Progenitor cell of endocrine pancreas (in vitro differentiated cells): ENCODE data around the gene DOCK8. TPM values are rescaled to one million over a fixed set of nuclear protein-coding genes. Genes with fewer than 3 reads are reported as not detected.

ENCODE experiments used
- DNase-seq: peaks from one replicate; pipeline ENCODE4 v3.0.0; 2021; ENCODE audit warnings: low spot score; ENCODE audit not compliant: unreplicated experiment
- H3K27ac Mint-ChIP-seq: 2 replicates; pipeline ENCODE4 v1.8.0; 2021; ENCODE audit warnings: mild to moderate bottlenecking, moderate library complexity, mixed read lengths
- H3K27me3 Mint-ChIP-seq: 2 replicates; pipeline ENCODE4 v1.8.0; 2021; ENCODE audit warnings: mixed read lengths
- H3K36me3 Mint-ChIP-seq: 2 replicates; pipeline ENCODE4 v1.8.0; 2022; ENCODE audit warnings: mixed read lengths; ENCODE audit not compliant: insufficient read depth
- H3K4me1 Mint-ChIP-seq: 2 replicates; pipeline ENCODE4 v1.8.0; 2021; ENCODE audit warnings: low read depth, mixed read lengths
- H3K4me3 Mint-ChIP-seq: 2 replicates; pipeline ENCODE4 v1.8.0; 2021; ENCODE audit warnings: low read depth, mild to moderate bottlenecking, moderate library complexity, mixed read lengths
- H3K9me3 Mint-ChIP-seq: 2 replicates; pipeline ENCODE4 v1.8.0; 2021; ENCODE audit warnings: low read depth, mixed read lengths
- total RNA-seq: library from RNA; stranded (reverse); gene quantifications from 2 replicates; pipeline ENCODE4 v1.2.1, GENCODE V29; 2021
- TF ChIP-seq, protein P1 (sequence below): fragments of 200-600 bp; sonication (generic); IDR thresholded peaks from one replicate; pipeline ENCODE4 v1.5.0; 2021; ENCODE audit warnings: antibody characterized with exemption, mild to moderate bottlenecking; ENCODE audit not compliant: unreplicated experiment

DOCK8 gene
- total RNA-seq, 1 donor from 2014 or later: 8.3 TPM

DNA sequence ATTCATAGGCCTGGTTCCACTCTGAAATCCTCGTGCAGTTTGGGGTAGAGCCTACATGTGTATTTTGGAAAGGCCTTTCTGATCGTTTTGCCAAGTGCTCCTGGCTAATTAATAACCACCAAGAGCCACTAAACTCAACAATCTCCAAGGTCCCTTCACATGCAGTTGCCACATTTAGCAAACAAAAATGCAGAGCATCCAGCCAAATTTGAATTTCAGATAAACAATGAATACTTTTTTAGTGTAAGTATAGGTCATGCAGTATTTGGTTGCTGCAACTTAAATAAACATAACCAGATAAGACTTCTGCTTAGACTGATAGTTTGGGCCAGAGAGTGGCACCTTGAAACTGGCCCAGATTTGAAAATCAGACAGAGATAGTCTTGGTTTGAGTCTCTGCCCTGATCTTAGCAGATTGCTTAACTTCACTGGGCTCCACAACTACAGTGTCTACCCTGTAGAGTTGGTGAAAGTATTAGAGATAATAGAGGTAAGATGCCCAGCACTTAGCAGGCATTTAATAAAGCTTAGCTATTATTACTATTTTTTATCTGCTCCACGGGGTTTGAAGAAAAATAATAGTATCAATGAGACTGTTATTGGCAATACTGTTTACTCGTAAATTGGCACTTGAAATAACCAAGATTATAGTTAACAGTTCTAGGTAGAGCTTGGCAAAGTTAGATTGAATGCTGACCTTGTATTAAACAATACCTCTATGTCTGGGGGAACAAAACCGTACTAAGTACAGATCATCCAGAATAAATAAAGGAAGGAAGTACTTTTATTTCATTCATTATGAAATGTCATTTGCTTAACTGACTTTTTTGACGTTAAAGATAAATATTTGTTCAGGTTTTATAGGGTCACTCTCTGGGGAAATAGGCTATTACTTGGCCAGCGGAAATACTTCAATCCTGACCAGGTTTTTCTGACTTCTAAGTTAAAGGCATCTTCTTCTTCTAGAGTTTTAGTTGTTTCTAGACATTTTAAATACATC lies 274.8 kb downstream of the DOCK8 start:
- peaks cover 4% of the 10 kb centered on the region for H3K36me3 Mint-ChIP-seq
- H3K27me3 Mint-ChIP-seq: no peaks in the 10 kb centered on the region
- DNase-seq: no peak
- H3K4me3 Mint-ChIP-seq: no peak overlapping the region
- no peak overlapping the region for H3K27ac Mint-ChIP-seq
- TF ChIP-seq, protein P1, sequence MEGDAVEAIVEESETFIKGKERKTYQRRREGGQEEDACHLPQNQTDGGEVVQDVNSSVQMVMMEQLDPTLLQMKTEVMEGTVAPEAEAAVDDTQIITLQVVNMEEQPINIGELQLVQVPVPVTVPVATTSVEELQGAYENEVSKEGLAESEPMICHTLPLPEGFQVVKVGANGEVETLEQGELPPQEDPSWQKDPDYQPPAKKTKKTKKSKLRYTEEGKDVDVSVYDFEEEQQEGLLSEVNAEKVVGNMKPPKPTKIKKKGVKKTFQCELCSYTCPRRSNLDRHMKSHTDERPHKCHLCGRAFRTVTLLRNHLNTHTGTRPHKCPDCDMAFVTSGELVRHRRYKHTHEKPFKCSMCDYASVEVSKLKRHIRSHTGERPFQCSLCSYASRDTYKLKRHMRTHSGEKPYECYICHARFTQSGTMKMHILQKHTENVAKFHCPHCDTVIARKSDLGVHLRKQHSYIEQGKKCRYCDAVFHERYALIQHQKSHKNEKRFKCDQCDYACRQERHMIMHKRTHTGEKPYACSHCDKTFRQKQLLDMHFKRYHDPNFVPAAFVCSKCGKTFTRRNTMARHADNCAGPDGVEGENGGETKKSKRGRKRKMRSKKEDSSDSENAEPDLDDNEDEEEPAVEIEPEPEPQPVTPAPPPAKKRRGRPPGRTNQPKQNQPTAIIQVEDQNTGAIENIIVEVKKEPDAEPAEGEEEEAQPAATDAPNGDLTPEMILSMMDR: no peak
- H3K9me3 Mint-ChIP-seq: peaks cover 2% of the 10 kb centered on the region
- H3K4me1 Mint-ChIP-seq: peaks cover 26% of the 10 kb centered on the region

DNA sequence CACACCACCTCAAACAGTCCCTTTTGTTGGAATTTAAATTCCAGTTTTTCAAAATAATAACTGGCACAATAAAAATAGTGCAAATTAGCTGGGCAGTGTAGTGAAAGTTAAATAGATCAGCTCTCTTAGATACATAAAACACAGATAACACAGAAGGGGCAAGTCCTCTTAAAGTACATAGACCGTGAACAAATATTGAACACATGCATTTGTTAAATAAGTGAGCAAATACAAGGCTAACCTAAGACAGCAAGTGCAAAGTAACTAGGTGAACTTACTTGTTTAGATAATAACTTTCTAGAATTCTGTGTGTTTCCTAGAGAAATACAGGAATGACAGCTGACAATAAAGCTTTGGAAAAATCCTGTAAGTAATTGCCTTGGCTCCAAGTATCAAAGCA lies 280.1 kb downstream of the DOCK8 start:
- TF ChIP-seq, protein P1: no peak
- H3K4me1 Mint-ChIP-seq: peaks cover 22% of the 10 kb centered on the region
- H3K36me3 Mint-ChIP-seq: no peaks in the 10 kb centered on the region
- H3K9me3 Mint-ChIP-seq: no peaks in the 10 kb centered on the region
- DNase-seq: no peak
- peak overlapping the region; percentile 84 for H3K27ac Mint-ChIP-seq
- H3K27me3 Mint-ChIP-seq: no peaks in the 10 kb centered on the region
- H3K4me3 Mint-ChIP-seq: no peak overlapping the region

DNA sequence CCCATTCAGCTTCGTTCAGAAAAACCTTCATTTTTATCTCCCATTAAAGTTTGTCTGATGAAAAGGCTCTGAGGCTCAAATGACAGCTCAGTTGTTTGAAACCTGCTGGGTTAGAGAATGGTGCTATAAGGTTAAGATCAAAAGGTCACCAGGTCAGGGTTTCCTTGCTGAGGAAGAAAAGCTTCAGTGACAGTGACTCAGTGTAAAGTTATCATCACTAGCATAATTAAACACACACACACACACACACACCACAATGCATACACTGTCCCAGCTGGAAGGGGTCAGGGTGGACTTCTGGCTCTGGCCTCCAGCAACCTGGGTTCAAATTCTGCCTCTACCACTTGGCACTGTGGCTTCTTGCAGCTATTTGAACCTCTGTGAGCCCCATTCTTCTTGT lies 281.1 kb downstream of the DOCK8 start:
- no peaks in the 10 kb centered on the region for H3K36me3 Mint-ChIP-seq
- no peak for DNase-seq
- H3K27ac Mint-ChIP-seq: peak overlapping the region; percentile 35
- TF ChIP-seq, protein P1: no peak
- peaks cover 19% of the 10 kb centered on the region for H3K4me1 Mint-ChIP-seq
- no peaks in the 10 kb centered on the region for H3K27me3 Mint-ChIP-seq
- no peaks in the 10 kb centered on the region for H3K9me3 Mint-ChIP-seq
- no peak overlapping the region for H3K4me3 Mint-ChIP-seq

DNA sequence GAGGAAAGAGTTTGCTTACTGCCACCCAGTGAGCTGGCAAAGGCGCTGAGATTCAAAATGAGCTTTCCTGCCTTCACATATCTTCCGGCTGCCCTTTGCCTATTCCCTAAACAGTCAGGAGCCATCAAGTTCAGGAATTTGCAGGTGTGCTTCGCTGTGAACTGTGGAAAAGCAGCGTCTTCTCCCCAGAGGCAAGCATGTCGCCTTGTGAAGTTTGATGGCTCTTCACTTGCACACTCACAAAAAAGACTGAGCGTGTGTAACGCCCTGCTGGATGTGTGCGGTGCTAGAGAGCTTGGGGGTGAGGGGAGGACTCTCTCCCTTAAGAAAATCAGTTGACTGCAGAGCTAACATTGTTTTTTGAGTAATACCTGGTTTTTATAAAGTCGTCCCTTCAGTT lies 288.7 kb downstream of the DOCK8 start:
- Mint-ChIP-seq H3K4me3 (peak overlapping the region; percentile 82), H3K9me3 (no peaks in the 10 kb centered on the region), H3K27me3 (peaks cover 4% of the 10 kb centered on the region), H3K27ac (peak overlapping the region; percentile 96), H3K4me1 (peaks cover 18% of the 10 kb centered on the region), H3K36me3 (peaks cover 3% of the 10 kb centered on the region)
- TF ChIP-seq, protein P1: no peak
- DNase-seq: no peak

DNA sequence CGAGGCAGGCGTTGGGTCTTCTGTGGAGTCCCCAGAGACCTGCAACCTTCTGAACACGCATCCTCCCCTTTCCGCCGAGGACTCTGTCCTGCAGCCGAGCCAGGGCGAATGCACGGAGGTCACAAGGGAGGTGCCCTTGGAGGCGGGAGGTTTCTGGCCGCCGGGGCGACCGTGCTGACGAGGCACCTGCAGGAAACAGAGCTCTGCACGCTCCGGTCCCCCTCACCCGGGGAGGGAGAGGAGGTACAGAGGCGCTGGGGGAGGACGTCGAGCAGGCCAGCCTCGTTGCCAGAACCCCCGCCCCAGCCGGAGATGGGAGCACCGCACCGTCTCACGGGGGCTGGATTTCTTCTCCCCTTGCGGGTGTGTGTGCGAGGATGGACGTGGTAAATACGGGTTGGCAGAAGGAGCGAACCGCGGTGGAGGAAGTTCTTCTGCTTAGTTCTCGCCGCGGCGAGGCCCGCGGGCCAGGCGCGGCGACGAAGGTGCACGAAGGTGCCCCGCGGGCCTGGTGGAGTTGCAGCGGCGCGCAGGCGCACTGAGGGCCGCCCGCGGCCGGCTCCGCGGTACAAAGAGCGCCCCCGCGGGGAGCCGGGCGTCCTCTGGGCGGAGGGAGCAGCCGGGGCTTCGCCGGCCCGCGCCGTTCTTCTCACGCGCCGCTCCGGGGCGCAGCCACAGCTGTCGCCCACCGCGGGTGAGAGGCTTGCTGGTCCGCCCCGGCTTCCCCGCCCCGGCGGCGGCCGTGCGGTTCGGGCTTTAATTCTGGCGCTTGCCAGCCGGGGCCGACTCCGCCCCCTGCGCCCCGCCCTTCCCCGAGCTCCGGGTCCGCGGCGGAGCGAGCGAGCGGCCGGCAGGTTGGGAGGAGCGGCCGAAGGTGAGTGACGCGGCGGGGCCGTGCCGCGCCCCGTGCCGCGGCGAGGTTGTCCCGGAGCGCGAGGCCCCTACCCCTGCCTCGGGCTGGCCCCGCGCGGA lies 289.5 kb downstream of the DOCK8 start, which contains the start of gene KANK1:
KANK1 (plus strand) TSS at position 815 of the 972 bp plus-strand sequence.
- Mint-ChIP-seq H3K27me3 (peaks cover 4% of the 10 kb centered on the region), H3K36me3 (peaks cover 8% of the 10 kb centered on the region), H3K4me3 (peak within 1 kb of the TSS; percentile 86), H3K9me3 (no peaks in the 10 kb centered on the region), H3K4me1 (peaks cover 18% of the 10 kb centered on the region), H3K27ac (peak within 1 kb of the TSS; percentile 96)
- TF ChIP-seq, protein P1: peak; percentile 50
- peak; percentile 69 for DNase-seq
